ENCODE results near the gene GPR63. TPM values are rescaled to one million over a fixed set of nuclear protein-coding genes. Genes with fewer than 3 reads are reported as not detected.

Gene GPR63
- total RNA-seq, 1 experiment from 2014 or later, result 5.9 TPM

DNA sequence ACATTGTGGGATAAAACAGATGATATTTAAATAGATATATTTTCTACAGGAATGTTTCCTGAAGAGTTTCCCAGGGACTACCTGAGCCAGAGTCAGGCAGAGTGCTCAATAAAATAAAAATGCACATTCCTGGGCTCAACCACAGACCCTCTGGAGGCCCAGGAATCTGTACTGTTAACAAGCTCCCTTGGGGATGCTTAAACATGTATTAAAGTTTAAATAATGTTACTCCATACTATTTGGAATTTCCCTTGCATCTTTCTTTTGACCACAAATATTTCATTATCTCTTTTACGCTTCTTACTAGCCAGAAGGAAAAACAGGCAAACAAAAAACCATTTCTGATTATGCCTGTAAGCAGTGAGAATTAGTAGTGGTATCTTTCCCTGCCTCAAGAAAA lies 42.3 kb downstream of the GPR63 start:
- no peaks in the 10 kb centered on the region for H3K4me1 ChIP-seq (ENCODE audit: insufficient read depth, low read length)
- no peak overlapping the region for H4K91ac ChIP-seq (ENCODE audit: insufficient read length, low read depth, low read length)
- H3K23me2 ChIP-seq (ENCODE audit: insufficient read length, low read depth, low read length, poor library complexity, severe bottlenecking), result no peaks in the 10 kb centered on the region
- Mint-ChIP-seq H3K4me1 (0 out of 4 replicates have a peak, but pooled peaks cover 0 to 8% of the 10 kb centered on the region in 2 experiments), H3K4me3 (no peak overlapping the region), H3K27me3 (ENCODE audit: low read depth) (no peaks in the 10 kb centered on the region), H3K36me3 (ENCODE audit: insufficient read depth in 1 of 3, low read depth in 3 of 3) (peaks cover 13 to 21% (median 20%) of the 10 kb centered on the region in 3 experiments), H3K9me3 (peaks cover 0 to 2% of the 10 kb centered on the region in 2 experiments; a peak in 1 of 5 replicates), H3K27ac (no peak overlapping the region; a peak in 2 of 7 replicates)
- no peak overlapping the region for H2BK20ac ChIP-seq (ENCODE audit: low read depth, low read length, poor library complexity, severe bottlenecking)
- H4K8ac ChIP-seq (replicated peaks; ENCODE audit: insufficient read length, low read depth, low read length), result no peak overlapping the region
- DNase-seq, result no peak
- no CpG with 5 or more reads among the region's 1 CpG for WGBS (ENCODE audit: extremely low coverage, insufficient read length, low lambda C conversion rate)
- no peaks in the 10 kb centered on the region for H3K9me3 ChIP-seq (ENCODE audit: control insufficient read depth, low read depth, low read length)
- H3K9ac ChIP-seq (ENCODE audit: extremely low read depth, insufficient read length, low read length), result no peak overlapping the region
- no peak overlapping the region for H3K18ac ChIP-seq (ENCODE audit: insufficient read length, low read depth, low read length)
- no peak overlapping the region for H2BK15ac ChIP-seq (ENCODE audit: low read depth, low read length)
- TF ChIP-seq, protein P1, sequence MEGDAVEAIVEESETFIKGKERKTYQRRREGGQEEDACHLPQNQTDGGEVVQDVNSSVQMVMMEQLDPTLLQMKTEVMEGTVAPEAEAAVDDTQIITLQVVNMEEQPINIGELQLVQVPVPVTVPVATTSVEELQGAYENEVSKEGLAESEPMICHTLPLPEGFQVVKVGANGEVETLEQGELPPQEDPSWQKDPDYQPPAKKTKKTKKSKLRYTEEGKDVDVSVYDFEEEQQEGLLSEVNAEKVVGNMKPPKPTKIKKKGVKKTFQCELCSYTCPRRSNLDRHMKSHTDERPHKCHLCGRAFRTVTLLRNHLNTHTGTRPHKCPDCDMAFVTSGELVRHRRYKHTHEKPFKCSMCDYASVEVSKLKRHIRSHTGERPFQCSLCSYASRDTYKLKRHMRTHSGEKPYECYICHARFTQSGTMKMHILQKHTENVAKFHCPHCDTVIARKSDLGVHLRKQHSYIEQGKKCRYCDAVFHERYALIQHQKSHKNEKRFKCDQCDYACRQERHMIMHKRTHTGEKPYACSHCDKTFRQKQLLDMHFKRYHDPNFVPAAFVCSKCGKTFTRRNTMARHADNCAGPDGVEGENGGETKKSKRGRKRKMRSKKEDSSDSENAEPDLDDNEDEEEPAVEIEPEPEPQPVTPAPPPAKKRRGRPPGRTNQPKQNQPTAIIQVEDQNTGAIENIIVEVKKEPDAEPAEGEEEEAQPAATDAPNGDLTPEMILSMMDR (conservative IDR thresholded peaks at IDR 0.05), result no peak
- H2AFZ ChIP-seq (ENCODE audit: low read length), result no peak overlapping the region
- H3K27me3 ChIP-seq (ENCODE audit: insufficient read depth, low read length), result no peaks in the 10 kb centered on the region
- H3K79me2 ChIP-seq (ENCODE audit: insufficient read depth, low read length), result no peaks in the 10 kb centered on the region
- no peak overlapping the region for H3T11ph ChIP-seq (ENCODE audit: low read length)
- no peak overlapping the region for H3K4me2 ChIP-seq (ENCODE audit: insufficient read depth, insufficient read length, low read length)
- no peak overlapping the region for H3K23ac ChIP-seq (ENCODE audit: insufficient read length, low read depth, low read length)
- H3K4ac ChIP-seq (ENCODE audit: low read depth, low read length), result no peak overlapping the region
- H2AK5ac ChIP-seq (ENCODE audit: insufficient read length, low read length), result no peak overlapping the region
- H3K56ac ChIP-seq (ENCODE audit: insufficient read length, low read depth, low read length), result no peak overlapping the region
- no peak overlapping the region for H2BK120ac ChIP-seq (ENCODE audit: low read depth, low read length, poor library complexity, severe bottlenecking)
- no peak overlapping the region for H4K5ac ChIP-seq (ENCODE audit: insufficient read length, low read depth, low read length)
- H3K79me1 ChIP-seq (ENCODE audit: insufficient read depth, low read depth, low read length, poor library complexity, severe bottlenecking), result no peaks in the 10 kb centered on the region
- no peak overlapping the region for H3K14ac ChIP-seq (ENCODE audit: insufficient read depth, low read length)
- H3K27ac ChIP-seq (ENCODE audit: insufficient read length, low read depth, low read length), result no peak overlapping the region
- no peak overlapping the region for H2BK12ac ChIP-seq (ENCODE audit: insufficient read length, low read depth, low read length)
- no peak overlapping the region for H2BK5ac ChIP-seq (ENCODE audit: insufficient read length, low read length)
- H4K20me1 ChIP-seq (ENCODE audit: control insufficient read depth, insufficient read depth, insufficient read length), result no peaks in the 10 kb centered on the region
